ENCODE results near the gene SNX2. TPM values are rescaled to one million over a fixed set of nuclear protein-coding genes. Genes with fewer than 3 reads are reported as not detected.

The SNX2 gene
- total RNA-seq, 1 experiment from 2014 or later: 123 TPM

- H3K27ac Mint-ChIP-seq (ENCODE audit: unreplicated experiment): no peak overlapping the region
- no TSS peak for BruUV-seq (replicated peaks)
Observed at GRCh38 chr5:122730456-122730855, 44.4 kb upstream of the SNX2 start.

GRCh38 chr5:122736086-122736845 is 38.6 kb upstream of the SNX2 start:
- Mint-ChIP-seq H3K36me3 (ENCODE audit: insufficient read depth, unreplicated experiment) (peaks cover 6% of the 10 kb centered on the region), H3K27me3 (ENCODE audit: insufficient read depth, unreplicated experiment) (no peaks in the 10 kb centered on the region), H3K4me3 (ENCODE audit: unreplicated experiment) (no peak overlapping the region), H3K27ac (ENCODE audit: unreplicated experiment) (no peak overlapping the region), H3K9me3 (ENCODE audit: unreplicated experiment) (no peaks in the 10 kb centered on the region), H3K4me1 (ENCODE audit: low read depth, unreplicated experiment) (peaks cover 2% of the 10 kb centered on the region)
- Histone ChIP-seq H3K4me3 (ENCODE audit: low read depth, low read length) (no peak overlapping the region), H3K9me3 (no peaks in the 10 kb centered on the region), H3K36me3 (ENCODE audit: control insufficient read depth, insufficient read depth, low read length) (no peaks in the 10 kb centered on the region), H3K27me3 (replicated peaks; ENCODE audit: control insufficient read depth, insufficient read depth, low read length) (no peaks in the 10 kb centered on the region), H3K4me1 (no peaks in the 10 kb centered on the region)
- CTCF ChIA-PET: no interaction called here
- DNase-seq: no peak
- no peak for TF ChIP-seq CTCF (IDR thresholded peaks at IDR 0.05; ENCODE audit: insufficient read depth in 1 of 2, low read depth in 1 of 2, low read length in 1 of 2, severe bottlenecking in 1 of 2, unreplicated experiment in 1 of 2)
- no TSS peak for BruUV-seq (replicated peaks)
- intact Hi-C loops (cut with micrococcal nuclease; ENCODE audit: unreplicated experiment): no loop called here
- POLR2A ChIA-PET: no interaction called here

More at GRCh38 chr5:122730456-122730855, 44.4 kb upstream of the SNX2 start:
- Mint-ChIP-seq H3K27me3 (ENCODE audit: insufficient read depth, unreplicated experiment) (no peaks in the 10 kb centered on the region), H3K4me3 (ENCODE audit: unreplicated experiment) (no peak overlapping the region), H3K9me3 (ENCODE audit: unreplicated experiment) (no peaks in the 10 kb centered on the region), H3K36me3 (ENCODE audit: insufficient read depth, unreplicated experiment) (peaks cover 6% of the 10 kb centered on the region), H3K4me1 (ENCODE audit: low read depth, unreplicated experiment) (no peaks in the 10 kb centered on the region)
- ChIA-PET CTCF (no interaction called here), POLR2A (no interaction called here)
- Histone ChIP-seq H3K27me3 (replicated peaks; ENCODE audit: control insufficient read depth, insufficient read depth, low read length) (no peaks in the 10 kb centered on the region), H3K4me1 (no peaks in the 10 kb centered on the region), H3K36me3 (ENCODE audit: control insufficient read depth, insufficient read depth, low read length) (no peaks in the 10 kb centered on the region), H3K9me3 (no peaks in the 10 kb centered on the region), H3K4me3 (ENCODE audit: low read depth, low read length) (no peak overlapping the region)
- TF ChIP-seq CTCF (IDR thresholded peaks at IDR 0.05; ENCODE audit: insufficient read depth in 1 of 2, low read depth in 1 of 2, low read length in 1 of 2, severe bottlenecking in 1 of 2, unreplicated experiment in 1 of 2): no peak
- no peak for DNase-seq
- intact Hi-C loops (cut with micrococcal nuclease; ENCODE audit: unreplicated experiment): no loop called here

- Histone ChIP-seq H3K4me1 (no peaks in the 10 kb centered on the region), H3K27me3 (replicated peaks; ENCODE audit: control insufficient read depth, insufficient read depth, low read length) (no peaks in the 10 kb centered on the region), H3K9me3 (no peaks in the 10 kb centered on the region), H3K4me3 (ENCODE audit: low read depth, low read length) (no peak overlapping the region), H3K36me3 (ENCODE audit: control insufficient read depth, insufficient read depth, low read length) (no peaks in the 10 kb centered on the region)
- BruUV-seq (replicated peaks): no TSS peak
- ChIA-PET POLR2A (no interaction called here), CTCF (no interaction called here)
- Mint-ChIP-seq H3K27ac (ENCODE audit: unreplicated experiment) (no peak overlapping the region), H3K4me3 (ENCODE audit: unreplicated experiment) (no peak overlapping the region), H3K36me3 (ENCODE audit: insufficient read depth, unreplicated experiment) (no peaks in the 10 kb centered on the region), H3K4me1 (ENCODE audit: low read depth, unreplicated experiment) (peaks cover 14% of the 10 kb centered on the region), H3K27me3 (ENCODE audit: insufficient read depth, unreplicated experiment) (no peaks in the 10 kb centered on the region), H3K9me3 (ENCODE audit: unreplicated experiment) (no peaks in the 10 kb centered on the region)
- no peak for DNase-seq
- intact Hi-C loops (cut with micrococcal nuclease; ENCODE audit: unreplicated experiment): no loop called here
- TF ChIP-seq CTCF (IDR thresholded peaks at IDR 0.05; ENCODE audit: insufficient read depth in 1 of 2, low read depth in 1 of 2, low read length in 1 of 2, severe bottlenecking in 1 of 2, unreplicated experiment in 1 of 2): no peak
Observed at GRCh38 chr5:122738088-122738487, 36.8 kb upstream of the SNX2 start.
